C4-2B (cell line): ENCODE results near the gene ARHGAP15.

ENCODE experiments used
- H3K27ac ChIP-seq: fragments of 450-650 bp; 2 replicates; pipeline ENCODE4 v1.5.1; 2017
- ZFX ChIP-seq: fragments of 450-650 bp; IDR thresholded peaks from 2 replicates; pipeline ENCODE4 v1.6.1; 2017
- TF ChIP-seq, protein P1 (sequence below): fragments of 450-650 bp; conservative IDR thresholded peaks from 2 replicates; pipeline ENCODE4 v1.5.1; 2017; ENCODE audit warnings: mild to moderate bottlenecking

The ARHGAP15 gene

DNA sequence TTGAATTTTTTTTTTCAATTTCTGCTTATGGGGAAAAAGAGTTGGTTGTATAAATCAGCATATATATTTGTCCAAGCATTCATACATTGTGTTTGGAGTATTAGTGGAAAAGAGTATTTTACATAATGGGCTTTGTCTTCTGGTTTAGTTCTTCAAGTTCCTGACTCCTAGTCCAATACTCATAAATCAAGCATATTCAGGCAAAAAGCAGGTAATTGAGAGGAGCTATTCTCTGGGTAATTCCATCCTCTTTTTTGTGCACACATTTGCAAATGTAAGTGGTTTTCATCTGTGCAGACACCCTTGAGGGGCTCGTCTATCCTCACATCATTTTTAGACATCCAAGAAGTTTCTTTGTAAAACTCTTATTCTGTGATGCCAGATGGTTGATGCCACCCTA is 337.2 kb downstream of the ARHGAP15 start:
- TF ChIP-seq ZFX: no peak
- TF ChIP-seq, protein P1, sequence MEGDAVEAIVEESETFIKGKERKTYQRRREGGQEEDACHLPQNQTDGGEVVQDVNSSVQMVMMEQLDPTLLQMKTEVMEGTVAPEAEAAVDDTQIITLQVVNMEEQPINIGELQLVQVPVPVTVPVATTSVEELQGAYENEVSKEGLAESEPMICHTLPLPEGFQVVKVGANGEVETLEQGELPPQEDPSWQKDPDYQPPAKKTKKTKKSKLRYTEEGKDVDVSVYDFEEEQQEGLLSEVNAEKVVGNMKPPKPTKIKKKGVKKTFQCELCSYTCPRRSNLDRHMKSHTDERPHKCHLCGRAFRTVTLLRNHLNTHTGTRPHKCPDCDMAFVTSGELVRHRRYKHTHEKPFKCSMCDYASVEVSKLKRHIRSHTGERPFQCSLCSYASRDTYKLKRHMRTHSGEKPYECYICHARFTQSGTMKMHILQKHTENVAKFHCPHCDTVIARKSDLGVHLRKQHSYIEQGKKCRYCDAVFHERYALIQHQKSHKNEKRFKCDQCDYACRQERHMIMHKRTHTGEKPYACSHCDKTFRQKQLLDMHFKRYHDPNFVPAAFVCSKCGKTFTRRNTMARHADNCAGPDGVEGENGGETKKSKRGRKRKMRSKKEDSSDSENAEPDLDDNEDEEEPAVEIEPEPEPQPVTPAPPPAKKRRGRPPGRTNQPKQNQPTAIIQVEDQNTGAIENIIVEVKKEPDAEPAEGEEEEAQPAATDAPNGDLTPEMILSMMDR: no peak
- no peak overlapping the region for H3K27ac ChIP-seq

DNA sequence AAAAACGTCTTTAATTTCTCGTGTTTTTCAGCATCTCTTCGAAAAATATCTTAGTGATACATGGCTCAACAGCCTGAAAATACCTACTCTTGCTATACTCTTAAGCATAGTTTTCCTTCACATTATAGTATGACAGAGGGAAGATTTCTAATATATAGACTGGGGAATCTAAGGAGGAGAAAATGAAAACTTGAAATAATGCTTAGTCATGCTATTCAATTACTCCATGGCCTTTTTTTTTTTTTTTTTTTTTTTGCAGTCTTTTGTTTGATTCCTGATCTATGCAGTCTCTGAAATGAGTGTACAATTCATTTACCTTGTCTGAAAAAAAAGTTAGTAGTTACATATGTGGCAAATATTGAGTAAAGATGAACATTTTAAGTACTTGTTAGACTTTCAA is 337.8 kb downstream of the ARHGAP15 start:
- TF ChIP-seq, protein P1: no peak
- TF ChIP-seq ZFX: no peak
- H3K27ac ChIP-seq: no peak overlapping the region

DNA sequence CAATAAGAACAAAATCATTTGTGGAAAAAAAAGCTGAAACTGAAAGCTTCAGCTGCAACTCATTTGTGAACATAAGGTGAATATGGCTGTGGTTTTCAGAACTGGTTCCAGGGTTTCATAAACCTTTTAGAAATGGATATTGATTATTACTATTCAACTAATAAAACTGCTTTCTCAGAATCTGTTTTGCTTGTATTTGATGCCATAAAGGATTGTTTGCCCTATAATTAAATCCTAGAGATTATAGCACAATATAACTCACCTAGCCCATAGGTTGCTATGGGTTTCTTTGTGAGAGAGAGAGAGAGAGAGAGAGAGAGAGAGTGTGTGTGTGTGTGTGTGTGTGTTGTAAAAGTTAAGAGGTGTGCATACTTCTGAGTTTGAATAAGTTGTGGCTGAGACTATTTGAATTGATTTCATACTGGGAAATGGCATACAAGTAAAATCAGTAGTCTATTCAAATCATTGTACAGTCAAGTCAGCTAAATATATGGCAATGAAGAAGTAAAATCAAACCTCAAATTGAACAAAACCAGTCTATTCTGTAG is 339.2 kb downstream of the ARHGAP15 start:
- TF ChIP-seq ZFX: no peak
- TF ChIP-seq, protein P1: no peak
- no peak overlapping the region for H3K27ac ChIP-seq

DNA sequence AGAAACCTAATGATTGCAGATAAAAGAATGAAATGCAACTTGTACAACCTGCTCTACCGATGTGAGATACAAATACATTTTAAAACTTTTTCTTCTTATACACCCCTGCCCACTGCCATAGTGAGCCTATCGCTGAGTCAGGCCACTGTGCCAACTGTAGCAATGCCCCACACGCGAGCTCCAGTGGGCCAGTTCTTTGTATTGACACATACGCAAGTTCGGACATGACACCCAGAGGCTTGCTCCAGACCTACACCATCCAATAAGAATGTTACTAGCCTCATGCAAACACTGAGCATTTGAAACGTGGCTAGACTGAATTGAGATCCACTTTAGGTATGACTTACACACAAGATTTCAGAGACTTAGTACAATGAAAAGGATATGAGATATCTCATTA is 340.1 kb downstream of the ARHGAP15 start:
- TF ChIP-seq, protein P1: no peak
- no peak for TF ChIP-seq ZFX
- no peak overlapping the region for H3K27ac ChIP-seq

DNA sequence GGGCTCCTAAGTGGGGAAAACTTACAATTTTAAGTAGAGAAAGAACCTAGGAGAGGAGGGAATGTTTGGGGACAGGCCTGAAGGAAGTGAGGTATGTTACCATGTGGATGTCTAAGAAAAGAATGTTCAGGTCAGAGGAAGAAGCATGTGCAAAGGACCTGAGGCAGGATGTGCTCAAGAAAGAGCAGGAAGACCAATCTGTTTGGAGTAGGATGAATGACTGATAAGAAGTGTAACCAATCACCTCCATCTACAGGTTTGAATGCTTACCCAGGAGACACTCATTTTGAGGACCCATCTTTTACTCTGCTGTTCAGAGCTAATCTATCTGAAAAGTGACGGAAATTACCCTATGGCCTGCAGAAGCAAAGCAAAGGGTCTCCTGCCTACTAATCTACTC is 342.3 kb downstream of the ARHGAP15 start:
- no peak overlapping the region for H3K27ac ChIP-seq
- TF ChIP-seq, protein P1: no peak
- TF ChIP-seq ZFX: no peak

DNA sequence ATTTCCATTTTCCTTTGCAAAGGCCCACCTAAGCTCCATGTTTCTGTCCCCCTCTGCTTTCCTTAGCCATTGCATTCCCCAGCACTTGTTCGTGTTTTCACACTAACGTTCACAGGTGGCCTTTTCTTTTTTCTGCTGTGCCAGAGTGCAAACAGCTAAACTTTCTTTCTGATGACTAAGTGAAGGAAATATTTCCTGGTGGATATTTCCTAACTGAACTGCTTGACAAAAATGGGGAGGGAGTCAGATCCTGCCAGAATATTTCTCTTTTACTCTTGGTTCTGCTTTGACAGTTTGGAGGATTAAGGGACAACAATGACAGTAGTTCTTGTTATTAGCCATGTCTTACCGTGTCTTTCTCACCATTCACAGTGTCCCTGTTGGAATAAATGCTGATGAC is 344.0 kb downstream of the ARHGAP15 start:
- no peak overlapping the region for H3K27ac ChIP-seq
- TF ChIP-seq ZFX: no peak
- TF ChIP-seq, protein P1: no peak

DNA sequence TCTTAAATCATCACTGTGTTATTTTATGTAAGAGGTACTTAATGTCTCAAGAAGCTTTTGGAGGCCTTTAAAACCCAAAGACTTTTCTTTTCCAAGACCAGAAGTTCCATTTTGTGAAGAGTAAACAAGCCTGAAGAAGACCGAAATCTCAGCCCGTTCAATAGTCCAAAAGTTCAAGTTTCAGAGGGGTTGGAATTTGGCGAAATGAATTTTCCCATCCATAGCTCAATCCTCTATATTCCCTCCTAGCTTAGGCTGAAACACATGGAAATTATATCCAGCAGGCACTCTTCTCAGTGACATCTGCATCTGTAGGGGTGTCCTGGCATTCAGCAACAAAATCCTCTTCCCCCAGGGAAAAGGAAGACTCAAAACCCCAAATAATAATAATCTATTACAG is 344.6 kb downstream of the ARHGAP15 start:
- TF ChIP-seq ZFX: no peak
- TF ChIP-seq, protein P1: no peak

More for the DNA sequence above, 344.6 kb downstream of the ARHGAP15 start:
- no peak overlapping the region for H3K27ac ChIP-seq
